ENCODE data around the gene SUMO3. TPM values are rescaled to one million over a fixed set of nuclear protein-coding genes. Genes with fewer than 3 reads are reported as not detected.
"Not testable (repeated sequence)": the region's sequence is repeated elsewhere in the genome, so short reads cannot be mapped to it uniquely, and the experiment has no call there.

SUMO3 gene
- total RNA-seq, 2 donors from 2014 or later = 52.6 to 86.2 TPM

DNA sequence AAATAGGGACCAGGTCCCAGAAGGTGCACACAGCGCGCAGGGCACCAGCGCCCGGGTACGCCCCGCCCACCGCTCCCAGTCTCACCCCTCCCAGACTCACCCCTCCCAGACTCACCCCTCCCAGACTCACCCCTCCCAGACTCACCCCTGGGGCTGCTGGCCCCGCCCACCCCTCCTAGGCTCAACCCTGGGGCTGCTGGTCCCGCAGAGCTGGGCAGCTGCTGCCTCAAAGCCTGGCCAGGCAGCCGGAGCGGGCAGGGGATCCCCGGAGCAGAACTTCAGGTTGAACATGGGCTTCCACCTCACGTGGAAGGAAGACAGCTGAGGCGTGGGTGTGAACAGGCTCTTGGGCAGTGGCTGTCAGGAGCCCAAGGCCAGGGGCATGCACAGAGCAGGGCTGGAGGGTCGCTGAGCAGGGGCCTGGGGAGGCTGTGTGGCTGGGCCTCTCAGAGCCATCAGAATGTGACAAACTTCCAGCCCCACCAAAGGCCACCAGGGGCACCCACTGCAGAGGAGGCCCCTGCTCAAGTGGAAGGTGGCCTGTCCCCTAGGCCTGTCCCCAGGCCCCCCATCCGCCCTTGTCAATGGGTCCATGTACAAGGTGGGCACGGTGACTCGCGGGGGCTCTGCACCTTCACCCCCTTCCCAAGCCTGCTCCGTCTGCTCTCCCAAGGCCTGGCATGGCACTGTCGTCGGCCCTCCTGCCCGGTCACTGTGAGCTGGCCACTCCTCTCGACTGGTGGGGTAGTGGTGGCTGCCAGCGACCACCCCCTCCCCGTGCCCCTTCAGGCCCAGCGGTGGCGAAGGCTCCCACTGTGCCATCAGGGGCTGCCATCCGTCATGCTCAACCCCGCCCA lies 20.4 kb upstream of the SUMO3 start:
- Mint-ChIP-seq H3K9me3 (no peaks in the 10 kb centered on the region), H3K4me1 (no peaks in the 10 kb centered on the region), H3K36me3 (ENCODE audit: low read depth) (no peaks in the 10 kb centered on the region), H3K27ac (no peak overlapping the region), H3K27me3 (no peaks in the 10 kb centered on the region), H3K4me3 (no peak overlapping the region)
- no peak for ATAC-seq (replicated peaks)

DNA sequence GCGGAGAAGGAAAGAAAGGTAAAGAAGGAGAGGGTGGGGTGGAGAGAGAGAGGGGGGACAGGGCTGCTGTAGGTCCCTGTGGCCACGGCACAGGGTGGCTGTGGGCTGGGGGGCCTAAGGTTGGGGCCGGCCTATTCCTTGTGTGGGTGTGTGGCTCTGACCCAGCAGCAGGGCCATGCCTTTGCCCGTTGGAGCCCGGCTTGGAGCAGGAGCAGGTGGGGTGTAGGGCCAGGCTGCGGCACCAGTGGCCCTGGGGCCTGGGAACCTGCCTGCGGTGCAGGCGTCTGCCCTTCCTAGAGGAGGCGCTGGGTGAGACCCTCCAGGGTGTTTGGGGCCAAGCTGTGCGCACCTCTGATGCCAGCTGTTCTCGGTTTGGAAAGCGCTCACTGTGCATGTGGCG lies 19.7 kb upstream of the SUMO3 start:
- no peaks in the 10 kb centered on the region for H3K4me1 Mint-ChIP-seq
- no peaks in the 10 kb centered on the region for H3K36me3 Mint-ChIP-seq (ENCODE audit: low read depth)
- H3K27me3 Mint-ChIP-seq = no peaks in the 10 kb centered on the region
- ATAC-seq (replicated peaks) = no peak
- no peak overlapping the region for H3K27ac Mint-ChIP-seq
- no peak overlapping the region for H3K4me3 Mint-ChIP-seq
- H3K9me3 Mint-ChIP-seq = no peaks in the 10 kb centered on the region

DNA sequence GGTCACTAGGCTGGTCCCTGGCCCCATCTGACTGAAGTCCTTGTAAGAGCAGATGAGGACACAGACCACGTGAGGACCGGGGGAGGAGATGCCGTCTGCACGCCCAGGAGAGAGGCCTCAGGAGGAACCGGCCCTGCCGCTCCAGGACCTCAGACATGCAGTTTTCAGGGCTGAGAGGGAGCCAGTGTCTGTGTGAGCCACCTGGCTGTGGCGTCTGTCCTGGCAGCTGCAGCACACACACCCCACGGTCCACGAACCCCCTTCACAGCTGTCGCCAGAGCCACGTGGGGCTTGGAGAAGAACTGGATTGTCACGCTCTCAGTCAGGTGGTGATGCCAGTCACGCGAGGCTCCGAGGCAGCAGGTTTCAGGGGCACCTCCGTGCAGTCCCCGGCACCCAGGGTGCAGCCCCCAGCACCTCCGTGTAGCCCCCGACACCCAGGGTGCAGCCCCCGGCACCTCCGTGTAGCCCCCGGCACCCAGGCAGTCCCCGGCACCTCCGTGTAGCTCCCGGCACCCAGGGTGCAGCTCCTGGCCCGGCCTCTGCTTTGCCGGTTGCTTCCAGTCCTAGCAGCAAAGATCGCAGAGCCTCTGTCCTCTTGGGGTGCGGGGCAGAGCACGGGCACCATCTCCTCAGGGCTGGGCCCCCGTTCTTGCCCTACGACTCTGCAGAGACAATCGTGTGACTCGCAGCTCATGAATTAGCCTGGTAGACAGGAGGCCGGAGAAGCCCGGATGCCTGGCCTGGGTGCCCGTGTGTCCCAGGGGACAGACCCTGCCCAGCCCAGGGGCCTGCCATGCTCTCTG lies 19.0 kb upstream of the SUMO3 start:
- Mint-ChIP-seq H3K4me3 (no peak overlapping the region), H3K27me3 (no peaks in the 10 kb centered on the region), H3K27ac (no peak overlapping the region), H3K9me3 (no peaks in the 10 kb centered on the region), H3K4me1 (no peaks in the 10 kb centered on the region), H3K36me3 (ENCODE audit: low read depth) (no peaks in the 10 kb centered on the region)
- ATAC-seq (replicated peaks) = no peak

DNA sequence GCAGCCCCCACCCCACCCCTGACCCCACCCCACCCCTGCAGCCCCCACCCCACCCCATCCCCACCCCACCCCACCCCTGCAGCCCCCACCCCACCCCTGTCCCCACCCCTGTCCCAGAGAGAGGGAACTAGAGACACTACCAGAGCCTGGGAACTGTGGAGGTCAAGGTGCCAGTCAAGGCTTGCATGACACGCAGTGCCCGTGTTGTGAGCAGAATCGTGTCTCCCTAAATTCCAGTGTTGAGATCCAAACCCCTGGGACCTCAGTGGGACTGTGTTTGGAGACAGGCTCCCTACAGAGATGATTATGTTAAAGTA lies 18.4 kb upstream of the SUMO3 start:
- H3K9me3 Mint-ChIP-seq = no peaks in the 10 kb centered on the region
- H3K27ac Mint-ChIP-seq = no peak overlapping the region
- no peaks in the 10 kb centered on the region for H3K4me1 Mint-ChIP-seq
- no peak overlapping the region for H3K4me3 Mint-ChIP-seq
- ATAC-seq (replicated peaks) = no peak
- H3K36me3 Mint-ChIP-seq (ENCODE audit: low read depth) = no peaks in the 10 kb centered on the region
- H3K27me3 Mint-ChIP-seq = no peaks in the 10 kb centered on the region

DNA sequence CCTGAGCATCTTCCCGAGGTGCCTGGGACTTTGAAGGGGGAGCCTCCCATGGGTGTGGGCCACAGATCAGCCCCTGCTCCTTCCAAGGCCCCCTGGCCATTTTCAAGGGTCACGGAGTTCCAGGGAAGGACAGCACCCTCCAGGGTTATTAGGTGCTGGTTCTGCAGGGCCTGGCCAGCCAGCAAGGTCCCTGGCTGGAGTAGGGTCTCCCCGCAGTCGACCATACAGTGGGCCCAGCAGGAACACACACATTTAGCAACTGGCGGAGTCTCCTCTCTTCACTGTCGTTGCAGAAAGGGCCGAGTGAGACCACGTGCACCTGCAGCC lies 17.7 kb upstream of the SUMO3 start:
- H3K36me3 Mint-ChIP-seq (ENCODE audit: low read depth) = no peaks in the 10 kb centered on the region
- H3K9me3 Mint-ChIP-seq = no peaks in the 10 kb centered on the region
- no peak for ATAC-seq (replicated peaks)
- no peak overlapping the region for H3K27ac Mint-ChIP-seq
- no peak overlapping the region for H3K4me3 Mint-ChIP-seq
- no peaks in the 10 kb centered on the region for H3K4me1 Mint-ChIP-seq
- H3K27me3 Mint-ChIP-seq = no peaks in the 10 kb centered on the region

DNA sequence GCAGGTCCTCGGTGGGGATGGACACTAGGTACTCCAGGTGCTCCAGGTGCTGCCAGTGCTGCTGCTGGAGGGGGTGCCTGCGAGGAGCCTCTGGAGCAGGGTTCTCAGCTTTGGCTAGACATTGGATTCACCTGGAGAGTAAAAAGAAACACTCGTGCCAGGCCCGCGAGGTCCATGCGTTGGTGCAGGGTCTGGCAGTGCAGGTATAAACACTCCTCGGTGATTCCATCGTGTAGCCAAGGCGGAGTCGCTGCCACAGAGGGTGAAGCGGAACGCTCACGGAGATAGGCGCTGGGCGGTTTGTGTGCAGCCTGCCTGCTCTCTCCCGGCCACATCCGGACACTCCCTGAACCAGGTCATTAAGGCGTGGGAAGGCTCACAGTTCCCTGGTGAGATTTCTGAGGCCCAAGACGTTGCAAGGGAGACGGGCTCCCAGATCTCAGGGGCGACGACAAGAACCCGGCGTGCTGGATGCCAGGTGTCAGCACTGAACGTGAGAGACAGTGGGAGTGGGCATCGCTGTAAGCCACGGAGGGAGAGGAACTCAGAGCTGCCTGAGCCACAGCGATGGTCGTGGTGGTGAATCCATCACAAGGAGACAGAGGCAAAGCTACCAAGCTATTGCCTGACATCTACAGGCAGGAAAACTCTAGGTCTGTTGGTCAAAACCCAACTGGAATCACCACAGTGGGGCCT lies 17.2 kb upstream of the SUMO3 start:
- no peaks in the 10 kb centered on the region for H3K36me3 Mint-ChIP-seq (ENCODE audit: low read depth)

DNA sequence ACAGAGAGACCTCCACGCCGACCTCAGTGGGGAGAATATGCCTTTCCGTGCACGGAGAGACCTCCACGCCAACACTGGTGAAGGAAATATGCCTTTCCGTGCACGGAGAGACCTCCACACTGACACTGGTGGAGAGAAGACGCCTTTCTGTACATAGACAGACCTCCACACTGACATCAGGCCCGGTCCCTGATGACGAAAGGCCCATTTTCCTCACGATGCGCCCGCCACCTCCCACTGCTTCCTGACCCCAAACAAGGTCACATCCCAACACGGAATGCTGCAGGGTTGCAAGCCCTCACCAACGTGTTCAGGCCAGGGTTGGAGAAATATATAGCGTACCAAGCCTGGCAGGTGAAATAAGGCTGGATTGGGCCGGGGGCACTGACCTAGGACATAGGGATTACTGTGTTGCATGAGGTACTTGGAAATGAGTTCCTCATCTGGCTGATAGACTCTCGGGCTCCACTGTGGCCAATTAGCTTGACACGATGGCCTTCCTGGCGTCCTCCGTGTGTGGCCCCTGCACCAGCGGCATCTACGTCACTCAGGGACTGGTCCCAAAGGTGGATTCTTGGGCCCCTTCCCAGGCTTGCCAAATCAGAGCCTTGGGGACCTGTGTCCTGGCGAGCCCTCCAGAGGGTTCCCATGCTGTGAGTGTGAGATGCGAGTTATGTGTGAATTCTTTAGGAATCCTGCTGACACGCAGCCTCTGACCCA lies 16.5 kb upstream of the SUMO3 start:
- Mint-ChIP-seq H3K4me3 (no peak overlapping the region), H3K9me3 (no peaks in the 10 kb centered on the region), H3K27ac (no peak overlapping the region), H3K36me3 (ENCODE audit: low read depth) (no peaks in the 10 kb centered on the region), H3K27me3 (no peaks in the 10 kb centered on the region), H3K4me1 (peaks cover 6% of the 10 kb centered on the region)
- no peak for ATAC-seq (replicated peaks)

More for the DNA sequence above, 17.2 kb upstream of the SUMO3 start:
- Mint-ChIP-seq H3K27ac (no peak overlapping the region), H3K4me3 (no peak overlapping the region), H3K4me1 (peaks cover under 1% of the 10 kb centered on the region), H3K27me3 (no peaks in the 10 kb centered on the region), H3K9me3 (no peaks in the 10 kb centered on the region)
- no peak for ATAC-seq (replicated peaks)

DNA sequence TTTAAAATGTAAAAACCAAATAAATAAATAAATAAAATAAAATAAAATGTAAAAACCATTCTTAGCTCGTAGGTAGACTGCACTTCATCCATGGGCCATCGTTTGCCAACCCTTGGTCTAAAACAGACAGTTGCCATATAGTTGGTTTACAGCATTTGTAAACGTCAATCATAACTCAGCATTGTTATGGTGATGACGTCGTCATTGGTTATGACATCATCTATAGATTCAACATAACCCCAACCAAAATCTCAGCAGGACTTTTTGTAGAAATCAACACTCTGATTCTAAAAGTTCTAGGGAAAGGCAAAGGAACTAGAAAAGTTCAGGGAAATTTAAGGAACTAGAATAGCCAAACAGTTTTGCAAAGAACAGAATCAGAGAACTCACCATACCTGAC lies 15.8 kb upstream of the SUMO3 start:
- Mint-ChIP-seq H3K27ac (no peak overlapping the region), H3K27me3 (no peaks in the 10 kb centered on the region), H3K4me1 (peaks cover 6% of the 10 kb centered on the region), H3K9me3 (peaks cover under 1% of the 10 kb centered on the region), H3K36me3 (ENCODE audit: low read depth) (no peaks in the 10 kb centered on the region), H3K4me3 (no peak overlapping the region)
- ATAC-seq (replicated peaks) = no peak

DNA sequence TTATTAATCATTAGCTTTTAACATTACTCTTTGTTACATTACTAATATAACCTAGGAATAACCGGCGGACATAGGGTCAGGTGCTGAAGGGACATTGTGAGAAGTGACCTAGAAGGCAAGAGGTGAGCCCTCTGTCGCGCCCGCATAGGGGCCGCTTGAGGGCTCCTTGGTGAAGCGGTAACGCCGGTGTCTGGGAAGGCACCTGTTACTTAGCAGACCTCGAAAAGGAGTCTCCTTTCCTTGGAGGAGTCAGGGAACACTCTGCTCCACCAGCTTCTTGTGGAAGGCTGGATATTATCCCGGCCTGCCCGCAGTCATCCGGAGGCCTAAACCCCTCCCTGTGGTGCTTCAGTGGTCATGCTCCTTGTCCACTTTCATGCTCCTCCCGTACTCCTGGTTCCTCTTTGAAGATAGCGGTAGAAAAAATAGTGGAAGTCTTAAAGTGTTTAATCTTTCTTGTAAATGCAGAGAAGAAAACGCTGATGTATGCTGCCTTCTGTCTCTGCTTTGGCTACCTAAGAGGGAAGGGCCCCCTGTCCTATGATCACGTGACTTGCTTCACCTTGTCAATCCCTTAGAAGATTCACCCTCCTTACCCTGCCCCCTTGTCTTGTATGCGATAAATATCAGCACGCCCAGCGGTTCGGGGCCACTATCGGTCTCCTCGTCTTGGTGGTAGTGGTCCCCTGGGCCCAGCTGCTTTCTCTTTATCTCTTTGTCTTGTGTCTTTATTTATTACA lies 14.8 kb upstream of the SUMO3 start:
- not testable (repeated sequence) for ATAC-seq (replicated peaks); H3K4me3 Mint-ChIP-seq; H3K36me3 Mint-ChIP-seq (ENCODE audit: low read depth); H3K27ac Mint-ChIP-seq; H3K27me3 Mint-ChIP-seq; H3K9me3 Mint-ChIP-seq; H3K4me1 Mint-ChIP-seq

DNA sequence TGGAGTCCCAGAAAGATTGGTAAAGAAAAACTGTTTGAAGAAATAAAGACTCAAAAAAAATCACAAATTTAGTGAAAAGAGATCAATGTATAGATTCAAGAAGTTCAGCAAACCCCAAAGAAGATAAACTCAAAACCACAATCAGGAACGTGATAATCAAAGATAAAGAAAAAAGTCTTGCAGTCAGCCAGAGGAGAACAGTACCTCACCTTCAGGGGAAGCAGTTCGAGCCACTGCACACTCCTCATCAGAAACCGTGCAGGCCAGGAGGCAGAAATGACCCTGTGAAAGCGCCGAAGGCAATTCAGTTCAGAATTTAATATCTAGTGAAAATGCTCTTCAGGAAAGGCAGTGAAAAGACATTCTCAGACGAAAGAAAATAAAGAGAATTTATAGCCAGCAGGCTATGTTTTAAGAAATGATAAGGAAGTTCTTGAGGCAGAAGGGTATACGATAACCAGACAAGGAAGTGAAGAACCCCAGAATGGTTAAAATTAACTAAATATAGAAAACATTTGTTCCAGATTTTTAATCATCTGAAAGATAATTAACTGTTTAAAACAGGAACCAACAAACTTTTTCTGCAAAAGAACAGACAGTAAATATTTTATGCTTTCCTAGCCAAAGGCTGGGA lies 13.5 kb upstream of the SUMO3 start:
- peaks cover 6% of the 10 kb centered on the region for H3K4me1 Mint-ChIP-seq
- ATAC-seq (replicated peaks) = no peak
- H3K36me3 Mint-ChIP-seq (ENCODE audit: low read depth) = no peaks in the 10 kb centered on the region

DNA sequence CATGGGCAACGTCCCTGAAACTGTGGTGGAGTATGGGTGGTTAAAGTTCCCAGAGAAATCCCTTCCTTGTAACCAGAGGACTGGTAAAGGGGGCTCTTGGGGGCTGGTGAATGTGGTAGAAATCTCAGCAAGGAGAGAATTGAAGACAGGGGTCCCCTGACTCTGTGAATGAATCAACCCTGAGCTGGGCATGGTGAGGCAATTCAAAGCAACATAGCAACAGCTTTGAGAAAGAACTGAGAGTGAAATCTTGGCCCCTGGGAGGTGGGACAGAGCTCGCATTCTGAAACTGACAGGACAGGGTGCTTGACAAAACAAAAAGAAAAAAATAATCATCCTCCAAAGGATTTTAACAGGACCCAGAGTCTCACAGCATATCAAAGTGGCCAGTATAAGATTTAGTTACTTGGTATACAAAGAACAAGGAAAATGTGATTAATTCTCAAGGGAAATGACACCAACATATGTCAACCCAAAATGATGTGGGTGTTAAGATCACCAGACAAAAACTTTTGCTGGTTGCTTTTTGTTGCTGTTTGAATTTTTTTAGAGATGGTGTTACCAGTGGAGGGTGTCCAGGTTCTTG lies 11.7 kb upstream of the SUMO3 start:
- peaks cover 15% of the 10 kb centered on the region for H3K9me3 Mint-ChIP-seq
- H3K4me1 Mint-ChIP-seq = peaks cover 6% of the 10 kb centered on the region
- no peaks in the 10 kb centered on the region for H3K27me3 Mint-ChIP-seq
- peak; percentile 63 for ATAC-seq (replicated peaks)
- H3K27ac Mint-ChIP-seq = peak overlapping the region; percentile 39
- H3K4me3 Mint-ChIP-seq = no peak overlapping the region
- H3K36me3 Mint-ChIP-seq (ENCODE audit: low read depth) = no peaks in the 10 kb centered on the region

More for the DNA sequence above, 13.5 kb upstream of the SUMO3 start:
- peaks cover 15% of the 10 kb centered on the region for H3K9me3 Mint-ChIP-seq
- H3K27ac Mint-ChIP-seq = peak overlapping the region; percentile 28
- no peaks in the 10 kb centered on the region for H3K27me3 Mint-ChIP-seq
- H3K4me3 Mint-ChIP-seq = no peak overlapping the region

DNA sequence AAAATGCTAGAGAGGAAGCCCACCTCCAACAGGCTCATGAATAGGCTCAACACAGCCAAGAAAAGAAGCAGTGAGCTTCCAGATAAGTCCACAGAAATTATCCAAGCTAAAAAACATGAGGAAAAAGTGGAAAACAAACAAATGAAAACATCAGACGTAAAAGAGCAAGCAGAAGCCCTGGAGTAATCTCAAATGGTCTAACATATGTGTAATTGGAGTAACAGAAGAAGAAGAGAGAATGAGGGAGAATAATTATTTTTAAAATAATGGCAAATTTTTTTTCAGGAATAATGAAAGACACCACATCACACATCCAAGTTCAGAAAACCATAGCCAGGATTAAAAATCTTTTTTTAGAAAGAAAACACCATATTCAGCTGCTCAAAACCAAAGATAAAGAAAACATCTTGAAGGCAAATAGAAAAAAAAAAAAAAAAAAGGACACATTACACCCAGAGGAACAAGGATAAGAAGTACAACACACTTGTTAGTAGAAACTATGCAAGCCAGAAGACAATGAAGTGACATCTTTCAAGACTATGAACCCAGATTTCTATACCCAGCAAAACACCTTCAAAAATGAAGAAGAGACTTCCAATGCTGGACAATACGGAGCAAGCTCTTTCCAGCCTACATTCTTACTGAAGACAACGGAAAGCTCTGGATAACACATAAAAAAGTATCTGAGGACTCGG lies 10.6 kb upstream of the SUMO3 start:
- Mint-ChIP-seq H3K9me3 (peaks cover 18% of the 10 kb centered on the region), H3K27ac (peak overlapping the region; percentile 69), H3K4me3 (no peak overlapping the region), H3K27me3 (no peaks in the 10 kb centered on the region), H3K4me1 (peaks cover 6% of the 10 kb centered on the region), H3K36me3 (ENCODE audit: low read depth) (no peaks in the 10 kb centered on the region)
- no peak for ATAC-seq (replicated peaks)

DNA sequence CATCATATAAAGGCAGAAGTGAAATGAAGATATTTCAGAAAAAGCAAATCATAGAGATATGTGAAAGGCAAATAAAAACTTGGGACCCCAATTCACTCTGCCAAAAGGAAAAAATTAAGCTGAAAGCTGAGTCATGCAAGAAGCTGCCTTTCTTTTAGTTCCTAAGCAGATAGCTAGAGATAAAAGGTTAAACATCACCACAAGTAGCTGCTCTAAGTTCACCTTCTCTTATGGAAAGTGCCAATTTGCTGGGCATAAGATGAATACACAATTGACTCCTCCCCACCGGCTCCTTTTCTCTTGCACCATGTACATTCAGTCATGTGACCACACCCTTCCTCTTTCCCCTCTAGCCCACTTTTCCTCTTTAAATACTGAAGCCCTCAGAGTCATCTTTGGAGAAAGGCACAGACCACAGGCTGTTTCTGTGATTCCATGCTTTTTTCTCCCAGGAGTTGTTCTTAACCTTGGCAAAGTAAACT lies 5.4 kb upstream of the SUMO3 start:
- H3K9me3 Mint-ChIP-seq = peaks cover 15% of the 10 kb centered on the region
- H3K27me3 Mint-ChIP-seq = no peaks in the 10 kb centered on the region
- H3K4me3 Mint-ChIP-seq = no peak overlapping the region
- no peaks in the 10 kb centered on the region for H3K36me3 Mint-ChIP-seq (ENCODE audit: low read depth)
- H3K27ac Mint-ChIP-seq = no peak overlapping the region
- ATAC-seq (replicated peaks) = no peak
- no peaks in the 10 kb centered on the region for H3K4me1 Mint-ChIP-seq
